Retinal pigment epithelial cell (primary cell): ENCODE results near the gene HRCT1.

Source experiments
- DNase-seq: peaks from one replicate; pipeline ENCODE4 v3.0.0-alpha.2; 2010; ENCODE audit warnings: low read depth
- H3K4me3 ChIP-seq: 2 replicates; pipeline ENCODE4 v1.5.1; 2011; ENCODE audit warnings: mild to moderate bottlenecking, low read length, control low read depth, moderate library complexity
- CTCF ChIP-seq: conservative IDR thresholded peaks from 2 replicates; pipeline ENCODE4 v1.5.1; 2011; ENCODE audit warnings: low read depth, low read length, control low read depth, inconsistent platforms

The HRCT1 gene

GRCh38 chr9:35938474-35939356 is 32.7 kb downstream of the HRCT1 start:
- no peak for TF ChIP-seq CTCF
- H3K4me3 ChIP-seq, result no peak overlapping the region
- DNase-seq, result no peak

DNA sequence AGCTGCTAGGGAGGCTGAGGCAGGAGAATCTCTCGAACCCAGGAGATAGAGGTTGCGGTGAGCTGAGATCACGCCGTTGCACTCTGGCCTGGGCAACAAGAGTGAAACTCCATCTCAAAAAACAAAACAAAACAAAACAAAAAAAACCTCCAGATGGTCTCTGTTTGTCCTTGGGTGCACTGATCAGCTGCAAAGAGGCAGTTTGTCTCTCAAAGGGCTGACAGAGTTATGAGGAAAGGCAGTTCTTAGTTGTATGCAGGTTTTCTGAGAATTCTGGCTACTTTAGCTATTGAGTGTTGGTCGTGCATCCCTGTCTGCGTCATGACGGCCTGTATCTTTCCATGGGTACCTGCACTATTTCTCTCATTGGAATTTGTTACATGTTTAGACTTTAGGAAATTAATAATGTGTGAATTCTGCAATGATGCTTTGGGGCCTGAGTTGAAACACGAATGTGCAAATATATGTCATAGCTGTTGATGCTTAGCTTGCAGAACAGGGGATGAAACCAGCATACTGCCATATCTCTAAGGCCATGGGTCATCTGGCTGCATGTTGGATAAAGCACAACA is 33.8 kb downstream of the HRCT1 start:
- no peak for TF ChIP-seq CTCF
- no peak overlapping the region for H3K4me3 ChIP-seq
- DNase-seq, result no peak

DNA sequence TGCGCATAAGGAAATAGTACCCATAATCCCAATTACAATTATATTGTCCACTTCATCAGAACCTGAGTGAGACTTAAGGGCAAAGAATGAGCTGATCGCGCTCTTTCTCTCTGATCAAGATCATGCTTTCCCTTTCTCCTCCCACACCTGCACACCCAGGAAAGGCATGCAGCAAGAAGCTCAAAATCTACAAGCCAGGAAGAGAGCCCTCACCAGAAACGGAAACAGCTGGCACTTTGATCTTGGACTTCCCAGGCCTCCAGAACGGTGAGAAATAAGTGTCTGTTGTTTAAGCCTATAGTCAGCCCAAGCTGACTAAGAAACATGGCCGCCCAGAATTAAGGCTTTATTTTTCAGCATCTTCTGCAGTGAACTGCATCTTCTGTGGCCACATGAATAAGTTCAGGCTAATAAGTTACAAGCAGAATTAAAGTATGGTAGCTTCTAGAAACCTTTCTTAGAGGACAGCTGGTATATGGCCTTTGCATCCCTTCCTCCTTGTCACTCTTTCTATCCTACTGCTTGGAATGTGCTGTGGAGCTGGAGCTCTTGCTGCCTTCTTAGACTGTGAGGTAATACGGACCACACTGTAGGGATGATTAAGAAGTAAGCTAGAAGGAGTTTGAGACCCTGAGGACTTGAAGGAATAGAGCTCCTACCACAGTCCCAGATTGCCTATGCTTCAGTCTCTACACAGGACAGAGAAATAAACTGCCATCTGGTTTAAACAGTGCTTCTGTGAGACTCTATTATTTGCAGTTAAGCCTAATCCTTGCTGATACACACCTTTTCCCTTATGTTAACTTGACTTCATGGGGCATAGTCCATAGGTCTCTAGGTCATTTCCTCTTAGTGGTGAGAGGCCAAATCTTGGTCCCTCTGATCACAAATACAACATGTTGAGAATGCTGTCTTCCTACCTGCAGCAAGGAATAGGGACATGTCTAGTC is 34.7 kb downstream of the HRCT1 start:
- no peak overlapping the region for H3K4me3 ChIP-seq
- no peak for TF ChIP-seq CTCF
- DNase-seq, result no peak

DNA sequence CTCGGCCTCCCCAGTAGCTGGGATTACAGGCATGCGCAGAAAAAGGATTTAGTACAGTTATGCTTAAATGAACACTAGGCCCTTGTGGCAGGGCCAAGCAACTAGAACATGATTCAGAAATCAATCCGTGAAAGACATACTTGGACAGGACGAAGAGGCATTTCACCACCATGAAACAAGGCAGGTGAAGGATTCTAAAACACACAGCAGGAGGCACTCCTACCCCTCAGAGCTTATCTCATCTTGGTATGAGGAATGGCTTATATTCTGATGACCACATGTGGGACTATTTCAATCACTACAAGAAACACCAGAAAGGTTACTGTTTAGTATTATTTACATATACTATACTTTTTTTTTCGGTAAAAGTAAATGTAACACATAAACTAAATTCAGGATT is 36.3 kb downstream of the HRCT1 start:
- no peak overlapping the region for H3K4me3 ChIP-seq
- no peak for TF ChIP-seq CTCF
- DNase-seq, result no peak

DNA sequence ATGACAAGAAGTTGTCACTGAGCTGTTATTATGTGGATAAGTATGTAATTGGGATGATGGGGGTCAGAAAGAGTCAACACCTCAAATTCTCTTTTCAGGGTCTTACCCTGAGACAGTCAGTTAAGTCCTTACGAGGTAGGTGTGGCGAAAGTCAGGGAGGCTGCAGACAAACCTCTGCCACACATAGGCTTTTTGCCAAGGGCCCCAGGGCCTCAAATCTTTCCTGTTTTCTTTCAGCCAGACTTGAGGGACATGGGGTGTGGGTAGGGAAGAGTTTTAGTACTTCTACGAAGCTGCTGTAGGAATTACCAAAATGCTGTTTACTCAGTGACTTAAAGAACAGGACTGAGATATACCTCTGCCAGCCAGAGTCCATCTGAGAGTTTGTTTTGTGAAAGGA is 38.2 kb downstream of the HRCT1 start:
- no peak for DNase-seq
- no peak for TF ChIP-seq CTCF
- no peak overlapping the region for H3K4me3 ChIP-seq

DNA sequence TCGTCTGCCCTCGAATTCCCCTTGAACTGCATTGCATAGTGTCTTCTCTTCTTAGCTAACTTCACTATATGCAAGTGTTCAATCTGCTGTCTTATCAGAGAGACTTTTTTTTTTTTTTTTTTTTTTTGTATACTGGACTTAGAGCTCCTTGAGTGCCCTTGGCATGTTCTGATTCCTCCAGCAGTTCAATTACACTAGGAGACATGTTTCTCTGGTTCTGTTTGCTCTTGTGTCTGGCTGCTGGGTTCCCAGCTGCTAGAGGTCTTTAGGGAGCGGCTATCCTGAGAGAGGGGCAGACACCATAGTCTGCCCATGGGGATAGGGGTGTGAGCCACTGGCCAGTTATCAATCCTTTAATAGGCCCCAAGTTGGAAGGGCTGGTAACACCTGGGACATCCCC is 38.8 kb downstream of the HRCT1 start:
- DNase-seq, result no peak
- TF ChIP-seq CTCF, result no peak
- no peak overlapping the region for H3K4me3 ChIP-seq
